Liver (tissue), 9 donors: ENCODE measurements around the gene PPP1R14C. TPM values are rescaled to one million over a fixed set of nuclear protein-coding genes. Genes with fewer than 3 reads are reported as not detected.

Source experiments
- DNase-seq: peaks from one replicate; pipeline ENCODE4 v3.0.0-alpha.2; 2017; ENCODE audit warnings: low spot score
- H3K27ac ChIP-seq, 2 donors: one replicate each; pipeline ENCODE4 v1.7.0; 2013; ENCODE audit warnings: inconsistent platforms in 2 of 2, low read length in 2 of 2, control low read depth in 1 of 2, low read depth in 1 of 2, mild to moderate bottlenecking in 1 of 2
- H3K27me3 ChIP-seq, 4 donors: one replicate each; pipeline versions ENCODE4 v1.6.1 to v1.7.0; 2013; ENCODE audit warnings: low read length in 3 of 4, inconsistent platforms in 1 of 4, mild to moderate bottlenecking in 1 of 4, moderate library complexity in 1 of 4; ENCODE audit not compliant: control insufficient read depth in 4 of 4, insufficient read depth in 4 of 4
- H3K36me3 ChIP-seq, 4 donors: one replicate each; pipeline versions ENCODE4 v1.6.1 to v1.7.0; 2013; ENCODE audit warnings: low read length in 3 of 4, mild to moderate bottlenecking in 3 of 4, low read depth in 1 of 4, moderate library complexity in 1 of 4; ENCODE audit not compliant: control insufficient read depth in 4 of 4, insufficient read depth in 3 of 4
- H3K4me1 ChIP-seq, 4 donors: one replicate each; pipeline versions ENCODE4 v1.6.1 to v1.7.0; 2013; ENCODE audit warnings: low read length in 3 of 4, mild to moderate bottlenecking in 3 of 4, moderate library complexity in 1 of 4; ENCODE audit not compliant: control insufficient read depth in 4 of 4, insufficient read depth in 4 of 4
- H3K4me3 ChIP-seq, 3 donors: one replicate each; pipeline versions ENCODE4 v1.6.1 to v1.7.0; 2013; ENCODE audit warnings: low read length in 3 of 3, control low read depth in 1 of 3, low read depth in 1 of 3, mild to moderate bottlenecking in 1 of 3
- H3K9ac ChIP-seq, 2 donors: one replicate each; pipeline ENCODE4 v1.7.0; 2013; ENCODE audit warnings: low read length in 2 of 2, mild to moderate bottlenecking in 2 of 2, moderate library complexity in 2 of 2, control low read depth in 1 of 2, low read depth in 1 of 2
- H3K9me3 ChIP-seq, 4 donors: one replicate each; pipeline versions ENCODE4 v1.6.1 to v1.7.0; 2013; ENCODE audit warnings: low read length in 3 of 4; ENCODE audit not compliant: control insufficient read depth in 4 of 4
- EGR1 ChIP-seq, 2 donors: IDR thresholded peaks; 2 replicates each; pipeline ENCODE4 v1.6.1; 2016 to 2018; ENCODE audit warnings: antibody characterized with exemption in 2 of 2, low read depth in 2 of 2
- FOXA1 ChIP-seq: IDR thresholded peaks from 2 replicates; pipeline ENCODE4 v1.6.1; 2016; ENCODE audit warnings: antibody characterized with exemption
- HNF4A ChIP-seq, 2 donors: conservative IDR thresholded peaks; 2 replicates each; pipeline ENCODE4 v1.6.1; 2016; ENCODE audit warnings: antibody characterized with exemption in 2 of 2, mild to moderate bottlenecking in 2 of 2
- HNF4G ChIP-seq: IDR thresholded peaks from 2 replicates; pipeline ENCODE4 v1.6.1; 2016; ENCODE audit warnings: antibody characterized with exemption
- MAX ChIP-seq: IDR thresholded peaks from 2 replicates; pipeline ENCODE4 v1.6.1; 2016; ENCODE audit warnings: antibody characterized with exemption
- NR2F2 ChIP-seq: IDR thresholded peaks from 2 replicates; pipeline ENCODE4 v1.6.1; 2016; ENCODE audit warnings: antibody characterized with exemption
- REST ChIP-seq: IDR thresholded peaks from 2 replicates; pipeline ENCODE4 v1.6.1; 2016; ENCODE audit warnings: antibody characterized with exemption, mild to moderate bottlenecking
- SP1 ChIP-seq: IDR thresholded peaks from 2 replicates; pipeline ENCODE4 v1.6.1; 2018; ENCODE audit warnings: antibody characterized with exemption, mild to moderate bottlenecking
- WGBS: extraction: QIAGEN DNeasy Blood & Tissue Kit; methylation state at CpG from one replicate; pipeline ENCODE4 v1.1.7; 2013; 5-methylcytosine and 5-hydroxymethylcytosine counted together
- polyA plus RNA-seq, 2 donors: library from polyadenylated mRNA; stranded (reverse) in 1 of 2; unstranded in 1 of 2; fragments of 200-250 nt in 1 of 2; fragments of >200 nt in 1 of 2; fragmentation: Nextera tagmentation in 1 of 2; extraction: Ambion mirVana in 1 of 2; gene quantifications; one replicate each; pipeline versions ENCODE4 v1.2.1 to v1.2.3, GENCODE V29; 2013 to 2015
- total RNA-seq, 2 donors: library from RNA; depleted of rRNA; stranded (reverse); fragments of >200 nt; gene quantifications; one replicate each; pipeline ENCODE4 v1.2.3, GENCODE V29; 2014
- TF ChIP-seq, protein P1 (sequence below): fragments of 150-350 bp; IDR thresholded peaks from 2 replicates; pipeline ENCODE4 v1.5.1; 2017; ENCODE audit warnings: improper control_type of control experiment, low read depth, low read length; ENCODE audit not compliant: missing input control
- donor health status: healthy.
- donor health status: healthy.
- donor health status: healthy.
- donor health status: healthy.
- donor health status: healthy.

The PPP1R14C gene
- total and polyA plus RNA-seq, 4 donors: 0.05 TPM; not detected in 3

- Histone ChIP-seq H3K36me3 (no peaks in the 10 kb centered on the region), H3K4me1 (no peaks in the 10 kb centered on the region), H3K9me3 (no peaks in the 10 kb centered on the region), H3K27me3 (no peaks in the 10 kb centered on the region), H3K27ac (no peak overlapping the region), H3K9ac (no peak overlapping the region), H3K4me3 (no peak overlapping the region)
- DNase-seq: no peak
- 74% methylated on average over 16 of the region's 16 CpGs for WGBS
- TF ChIP-seq HNF4A (conservative IDR thresholded peaks at IDR 0.05): no peak
- TF ChIP-seq MAX: no peak
These were observed 119.3 kb downstream of the PPP1R14C start for GRCh38 chr6:150261997-150262697.

DNA sequence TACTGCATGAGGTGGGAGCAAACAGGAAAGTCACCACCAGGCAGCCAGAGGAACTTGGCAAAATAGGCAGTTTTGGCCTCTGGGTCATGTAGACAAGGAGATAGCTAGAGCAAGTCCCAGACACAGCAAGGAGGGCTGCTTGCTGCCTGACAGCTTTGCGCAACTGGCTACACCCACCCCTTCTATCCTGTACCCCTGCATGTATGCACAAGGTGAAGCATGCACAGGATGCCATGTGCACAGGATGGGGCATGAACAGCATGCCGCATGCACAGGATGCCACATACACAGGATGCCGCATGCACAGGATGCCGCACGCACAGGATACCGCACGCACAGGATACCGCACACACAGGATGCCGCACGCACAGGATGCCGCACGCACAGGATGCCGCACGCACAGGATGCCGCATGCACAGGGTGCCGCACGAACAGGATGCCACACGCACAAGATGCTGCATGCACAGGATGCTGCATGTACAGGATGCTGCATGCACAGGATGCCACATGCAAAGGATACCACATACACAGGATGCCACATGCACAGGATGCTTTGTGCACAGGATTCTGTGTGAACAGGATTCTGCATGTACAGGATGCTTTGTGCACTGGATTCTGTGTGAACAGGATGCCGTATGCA, 121.0 kb downstream of the PPP1R14C start:
- 79% methylated on average over 19 of the region's 19 CpGs for WGBS
- TF ChIP-seq NR2F2: no peak

GRCh38 chr6:150266309-150266708, 123.5 kb downstream of the PPP1R14C start:
- Histone ChIP-seq H3K4me1 (no peaks in the 10 kb centered on the region), H3K9me3 (no peaks in the 10 kb centered on the region), H3K4me3 (no peak overlapping the region), H3K9ac (no peak overlapping the region), H3K27me3 (no peaks in the 10 kb centered on the region), H3K36me3 (no peaks in the 10 kb centered on the region), H3K27ac (no peak overlapping the region)
- no peak for DNase-seq
- TF ChIP-seq HNF4G (no peak), HNF4A (conservative IDR thresholded peaks at IDR 0.05) (no peak), SP1 (no peak), FOXA1 (no peak), EGR1 (IDR thresholded peaks at IDR 0.05; ENCODE audit: low read depth in 2 of 2) (no peak), REST (no peak)
- TF ChIP-seq, protein P1, sequence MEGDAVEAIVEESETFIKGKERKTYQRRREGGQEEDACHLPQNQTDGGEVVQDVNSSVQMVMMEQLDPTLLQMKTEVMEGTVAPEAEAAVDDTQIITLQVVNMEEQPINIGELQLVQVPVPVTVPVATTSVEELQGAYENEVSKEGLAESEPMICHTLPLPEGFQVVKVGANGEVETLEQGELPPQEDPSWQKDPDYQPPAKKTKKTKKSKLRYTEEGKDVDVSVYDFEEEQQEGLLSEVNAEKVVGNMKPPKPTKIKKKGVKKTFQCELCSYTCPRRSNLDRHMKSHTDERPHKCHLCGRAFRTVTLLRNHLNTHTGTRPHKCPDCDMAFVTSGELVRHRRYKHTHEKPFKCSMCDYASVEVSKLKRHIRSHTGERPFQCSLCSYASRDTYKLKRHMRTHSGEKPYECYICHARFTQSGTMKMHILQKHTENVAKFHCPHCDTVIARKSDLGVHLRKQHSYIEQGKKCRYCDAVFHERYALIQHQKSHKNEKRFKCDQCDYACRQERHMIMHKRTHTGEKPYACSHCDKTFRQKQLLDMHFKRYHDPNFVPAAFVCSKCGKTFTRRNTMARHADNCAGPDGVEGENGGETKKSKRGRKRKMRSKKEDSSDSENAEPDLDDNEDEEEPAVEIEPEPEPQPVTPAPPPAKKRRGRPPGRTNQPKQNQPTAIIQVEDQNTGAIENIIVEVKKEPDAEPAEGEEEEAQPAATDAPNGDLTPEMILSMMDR: no peak
- WGBS: 96% methylated on average over 1 of the region's 1 CpG

More for the DNA sequence above, 121.0 kb downstream of the PPP1R14C start:
- Histone ChIP-seq H3K4me3 (no peak overlapping the region), H3K27ac (no peak overlapping the region), H3K4me1 (no peaks in the 10 kb centered on the region), H3K36me3 (no peaks in the 10 kb centered on the region), H3K9ac (no peak overlapping the region), H3K27me3 (no peaks in the 10 kb centered on the region), H3K9me3 (no peaks in the 10 kb centered on the region)
- no peak for DNase-seq
